H1 (cell line): ENCODE measurements around the gene BUB1B. TPM values are rescaled to one million over a fixed set of nuclear protein-coding genes. Genes with fewer than 3 reads are reported as not detected.

Source experiments
- CTCF ChIA-PET: fragments of 300-600 bp; sonication (Branson Sonifier 250); formaldehyde crosslinking; loops from one replicate; lab custom pipeline; 2021; ENCODE audit not compliant: partially characterized antibody; lab: Charles Lee
- POLR2A ChIA-PET: fragments of 300-600 bp; sonication (Branson Sonifier 250); formaldehyde crosslinking; loops from one replicate; lab custom pipeline; 2021; ENCODE audit warnings: inconsistent platforms; ENCODE audit not compliant: partially characterized antibody; lab: Charles Lee
- DNase-seq, 2 experiments: peaks; one replicate each; pipeline versions ENCODE4 v3.0.0 to v3.0.0-alpha.2; 2010 to 2022; ENCODE audit warnings: low spot score in 2 of 2, low read depth in 1 of 2, mixed read lengths in 1 of 2
- FAIRE-seq: peaks from 2 replicates; lab custom pipeline; 2011; peaks lifted over from hg19 to GRCh38; lab: Jason Lieb, UNC
- H2AFZ ChIP-seq: 2 replicates; pipeline ENCODE4 v1.8.1; 2012; ENCODE audit warnings: low read length, inconsistent platforms
- H2AK5ac ChIP-seq: 2 replicates; pipeline ENCODE4 v1.6.1; 2013; ENCODE audit warnings: low read depth, low read length
- H2BK120ac ChIP-seq: replicated peaks from 2 replicates; pipeline ENCODE3; 2013; ENCODE audit warnings: low read depth, low read length, inconsistent platforms
- H2BK12ac ChIP-seq: 2 replicates; pipeline ENCODE4 v1.6.1; 2013; ENCODE audit warnings: low read depth, low read length
- H2BK15ac ChIP-seq: 2 replicates; pipeline ENCODE4 v1.6.1; 2013; ENCODE audit warnings: low read length
- H2BK20ac ChIP-seq: 2 replicates; pipeline ENCODE4 v1.6.1; 2013; ENCODE audit warnings: low read length
- H2BK5ac ChIP-seq: 2 replicates; pipeline ENCODE4 v1.6.1; 2013; ENCODE audit warnings: low read depth, low read length
- H3K14ac ChIP-seq: 2 replicates; pipeline ENCODE4 v1.6.1; 2013; ENCODE audit warnings: inconsistent platforms; ENCODE audit not compliant: insufficient read length
- H3K18ac ChIP-seq: 2 replicates; pipeline ENCODE4 v1.6.1; 2013; ENCODE audit warnings: low read length; ENCODE audit errors: extremely low read depth
- H3K23ac ChIP-seq: 2 replicates; pipeline ENCODE4 v1.6.1; 2013; ENCODE audit warnings: inconsistent platforms; ENCODE audit not compliant: insufficient read length
- H3K23me2 ChIP-seq: 2 replicates; pipeline ENCODE4 v1.6.1; 2013; ENCODE audit warnings: low read depth, low read length
- H3K27ac ChIP-seq: 2 replicates; pipeline ENCODE4 v1.6.1; 2011; ENCODE audit warnings: low read depth, low read length, inconsistent platforms
- H3K27me3 ChIP-seq, 4 experiments: replicated peaks in 1 of 4; 1 replicate in 1 of 4; 2 replicates in 3 of 4; pipeline versions ENCODE4 v1.6.1 to v1.8.1; 2011 to 2013; ENCODE audit warnings: low read length in 3 of 4, mild to moderate bottlenecking in 3 of 4, inconsistent platforms in 2 of 4, mixed read lengths in 2 of 4, moderate library complexity in 1 of 4; ENCODE audit not compliant: control insufficient read depth in 3 of 4, insufficient read depth in 3 of 4; ENCODE audit errors: extremely low read depth in 1 of 4
- H3K36me3 ChIP-seq, 4 experiments: 2 replicates each; pipeline versions ENCODE4 v1.6.1 to v1.8.1; 2011 to 2013; ENCODE audit warnings: mild to moderate bottlenecking in 4 of 4, low read length in 3 of 4, moderate library complexity in 2 of 4, control low read depth in 1 of 4, inconsistent platforms in 1 of 4; ENCODE audit not compliant: insufficient read depth in 4 of 4, control insufficient read depth in 2 of 4
- H3K4ac ChIP-seq: replicated peaks from 2 replicates; pipeline ENCODE3; 2013; ENCODE audit warnings: low read length, low read depth, mixed read lengths, inconsistent platforms; ENCODE audit not compliant: insufficient read length
- H3K4me1 ChIP-seq, 4 experiments: replicated peaks in 1 of 4; 1 replicate in 1 of 4; 2 replicates in 3 of 4; pipeline versions ENCODE4 v1.6.1 to v1.8.1; 2011 to 2013; ENCODE audit warnings: low read length in 3 of 4, inconsistent platforms in 2 of 4, mixed read lengths in 1 of 4; ENCODE audit not compliant: insufficient read depth in 4 of 4, control insufficient read depth in 3 of 4
- H3K4me2 ChIP-seq, 2 experiments: 2 replicates each; pipeline versions ENCODE4 v1.6.1 to v1.8.1; 2011 to 2013; ENCODE audit warnings: low read depth in 2 of 2, low read length in 2 of 2, control low read depth in 1 of 2, inconsistent platforms in 1 of 2, mild to moderate bottlenecking in 1 of 2; ENCODE audit not compliant: insufficient read depth in 1 of 2
- H3K4me3 ChIP-seq, 4 experiments: fragments of 200-600, 300-600 bp in 1 of 4; sonication (generic), shearing (Covaris generic), sonication (Bioruptor Twin) in 1 of 4; 2 replicates each; pipeline versions ENCODE4 v1.5.1 to v1.8.1; 2011 to 2016; ENCODE audit warnings: low read length in 4 of 4, low read depth in 3 of 4, control low read depth in 2 of 4, inconsistent platforms in 2 of 4, mild to moderate bottlenecking in 2 of 4, mixed read lengths in 1 of 4, moderate library complexity in 1 of 4; ENCODE audit not compliant: insufficient read depth in 2 of 4; ENCODE audit errors: extremely low read depth in 1 of 4
- H3K56ac ChIP-seq: replicated peaks from 2 replicates; pipeline ENCODE3; 2013; ENCODE audit warnings: low read depth, mild to moderate bottlenecking, mixed read lengths, low read length, inconsistent platforms; ENCODE audit not compliant: insufficient read length
- H3K79me1 ChIP-seq: 2 replicates; pipeline ENCODE4 v1.6.1; 2013; ENCODE audit warnings: low read depth, low read length, control low read depth
- H3K79me2 ChIP-seq, 2 experiments: 2 replicates each; pipeline versions ENCODE4 v1.6.1 to v1.8.1; 2012 to 2013; ENCODE audit warnings: low read length in 2 of 2, mild to moderate bottlenecking in 2 of 2, inconsistent platforms in 1 of 2; ENCODE audit not compliant: insufficient read depth in 2 of 2, control insufficient read depth in 1 of 2
- H3K9ac ChIP-seq, 4 experiments: replicated peaks in 1 of 4; 1 replicate in 1 of 4; 2 replicates in 3 of 4; pipeline versions ENCODE4 v1.6.1 to v1.8.1; 2011 to 2013; ENCODE audit warnings: low read depth in 3 of 4, low read length in 3 of 4, control low read depth in 2 of 4, mild to moderate bottlenecking in 2 of 4, moderate library complexity in 2 of 4, inconsistent platforms in 1 of 4; ENCODE audit errors: extremely low read depth in 1 of 4
- H3K9me3 ChIP-seq, 2 experiments: 2 replicates each; pipeline versions ENCODE4 v1.6.1 to v1.8.1; 2012 to 2013; ENCODE audit warnings: mild to moderate bottlenecking in 2 of 2, moderate library complexity in 2 of 2, control low read depth in 1 of 2, inconsistent platforms in 1 of 2, low read depth in 1 of 2, low read length in 1 of 2, mixed read lengths in 1 of 2; ENCODE audit not compliant: insufficient read depth in 2 of 2
- H4K20me1 ChIP-seq, 2 experiments: replicated peaks in 1 of 2; 2 replicates each; pipeline versions ENCODE3 to v1.8.1; 2011 to 2013; ENCODE audit warnings: inconsistent platforms in 2 of 2, low read length in 2 of 2, mild to moderate bottlenecking in 1 of 2; ENCODE audit not compliant: insufficient read depth in 2 of 2, control insufficient read depth in 1 of 2
- H4K5ac ChIP-seq: 2 replicates; pipeline ENCODE4 v1.6.1; 2013; ENCODE audit warnings: low read length, low read depth, mixed read lengths, inconsistent platforms; ENCODE audit not compliant: insufficient read length
- H4K8ac ChIP-seq: 2 replicates; pipeline ENCODE4 v1.8.0; 2013; ENCODE audit warnings: mild to moderate bottlenecking, moderate library complexity, low read length, inconsistent platforms; ENCODE audit not compliant: insufficient read depth; ENCODE audit errors: extremely low read depth
- H4K91ac ChIP-seq: replicated peaks from 2 replicates; pipeline ENCODE3; 2013; ENCODE audit warnings: low read length, mixed read lengths, inconsistent platforms; ENCODE audit not compliant: insufficient read length
- BACH1 ChIP-seq: IDR thresholded peaks from 2 replicates; pipeline ENCODE4 v1.6.1; 2012; ENCODE audit warnings: low read length, improper control_type of control experiment
- CBX5 ChIP-seq: fragments of 300-800, 300-1000 bp; sonication (generic); IDR thresholded peaks from 2 replicates; pipeline ENCODE4 v1.7.1; 2016; ENCODE audit warnings: antibody characterized with exemption, low read length, low read depth
- CBX8 ChIP-seq: fragments of 300-800, 300-1000 bp; sonication (generic); IDR thresholded peaks from 2 replicates; pipeline ENCODE4 v1.7.1; 2016; ENCODE audit warnings: low read depth, low read length, borderline replicate concordance
- CHD2 ChIP-seq: IDR thresholded peaks from 2 replicates; pipeline ENCODE4 v1.6.1; 2012; ENCODE audit warnings: low read length, improper control_type of control experiment
- EGR1 ChIP-seq: IDR thresholded peaks from 2 replicates; pipeline ENCODE4 v1.6.1; 2011; ENCODE audit warnings: low read depth, low read length, borderline replicate concordance
- HDAC2 ChIP-seq, 2 experiments: fragments of 300-600 bp in 1 of 2; sonication (generic) in 1 of 2; IDR thresholded peaks; 2 replicates each; pipeline ENCODE4 v1.6.1; 2011 to 2012; ENCODE audit warnings: low read depth in 2 of 2, low read length in 2 of 2, mild to moderate bottlenecking in 2 of 2, moderate library complexity in 2 of 2, borderline replicate concordance in 1 of 2, inconsistent platforms in 1 of 2
- JUND ChIP-seq: IDR thresholded peaks from 2 replicates; pipeline ENCODE4 v1.6.1; 2011; ENCODE audit warnings: mild to moderate bottlenecking, improper control_type of control experiment, low read length
- KDM5A ChIP-seq: fragments of 200-600 bp; IDR thresholded peaks from 2 replicates; pipeline ENCODE4 v1.7.1; 2012; ENCODE audit warnings: mild to moderate bottlenecking, low read length, inconsistent platforms, mixed read lengths
- MAFK ChIP-seq: IDR thresholded peaks from 2 replicates; pipeline ENCODE4 v1.6.1; 2012; ENCODE audit warnings: low read depth, mild to moderate bottlenecking, improper control_type of control experiment, low read length
- RXRA ChIP-seq: IDR thresholded peaks from 2 replicates; pipeline ENCODE4 v1.6.1; 2011; ENCODE audit warnings: low read depth, mild to moderate bottlenecking, low read length, moderate library complexity; ENCODE audit not compliant: insufficient read depth
- SIN3A ChIP-seq, 2 experiments: IDR thresholded peaks in 1 of 2; conservative IDR thresholded peaks in 1 of 2; 2 replicates each; pipeline ENCODE4 v1.6.1; 2011 to 2012; ENCODE audit warnings: low read length in 2 of 2, improper control_type of control experiment in 1 of 2, low read depth in 1 of 2, mild to moderate bottlenecking in 1 of 2
- SUZ12 ChIP-seq: fragments of 200-600 bp; sonication (generic); IDR thresholded peaks from 2 replicates; pipeline ENCODE4 v1.6.1; 2012; ENCODE audit warnings: mild to moderate bottlenecking, inconsistent platforms, low read length, moderate library complexity, mixed read lengths
- TBP ChIP-seq: IDR thresholded peaks from 2 replicates; pipeline ENCODE4 v1.6.1; 2011; ENCODE audit warnings: low read depth, low read length, improper control_type of control experiment
- YY1 ChIP-seq: IDR thresholded peaks from 2 replicates; pipeline ENCODE4 v1.6.1; 2011; ENCODE audit warnings: low read depth, mild to moderate bottlenecking, low read length
- WGBS, 2 experiments: shearing (Covaris generic) in 1 of 2; methylation state at CpG; one replicate each; pipeline versions ENCODE4 v1.1.6 to v1.1.7; 2013 to 2015; ENCODE audit warnings: low lambda C conversion rate in 2 of 2, mixed read lengths in 2 of 2, inconsistent platforms in 1 of 2, low coverage in 1 of 2, missing lambda C conversion rate in 1 of 2; ENCODE audit not compliant: insufficient replicate concordance in 2 of 2, insufficient coverage in 1 of 2, insufficient read length in 1 of 2; ENCODE audit errors: extremely low coverage in 1 of 2, missing lambda C conversion rate in 1 of 2; 5-methylcytosine and 5-hydroxymethylcytosine counted together
- polyA plus RNA-seq, 7 experiments: library from polyadenylated mRNA; depleted of rRNA in 3 of 7; stranded (reverse) in 5 of 7; unstranded in 2 of 7; fragments of >200 nt in 5 of 7; fragments of 200-250 nt in 2 of 7; gene quantifications; 1 replicate in 5 of 7; 2 replicates in 1 of 7; 4 replicates in 1 of 7; pipeline versions ENCODE4 v1.2.1 to v1.2.3, GENCODE V29; 2011 to 2013; ENCODE audit warnings: missing spikeins in 2 of 7, mixed read lengths in 2 of 7
- total RNA-seq: library from RNA; stranded (reverse); fragmentation: NEBNext Ultra II Directional; extraction: Animal tissue kit (Norgen Biotek cat#: 25700); gene quantifications from 2 replicates; pipeline ENCODE4 v1.2.1, GENCODE V29; 2021

The BUB1B gene
- total and polyA plus RNA-seq, 2 of the 8 experiments (the other 6 are each of a cell fraction or from before 2014, with no cell fraction given), result 48.9 to 144 TPM

DNA sequence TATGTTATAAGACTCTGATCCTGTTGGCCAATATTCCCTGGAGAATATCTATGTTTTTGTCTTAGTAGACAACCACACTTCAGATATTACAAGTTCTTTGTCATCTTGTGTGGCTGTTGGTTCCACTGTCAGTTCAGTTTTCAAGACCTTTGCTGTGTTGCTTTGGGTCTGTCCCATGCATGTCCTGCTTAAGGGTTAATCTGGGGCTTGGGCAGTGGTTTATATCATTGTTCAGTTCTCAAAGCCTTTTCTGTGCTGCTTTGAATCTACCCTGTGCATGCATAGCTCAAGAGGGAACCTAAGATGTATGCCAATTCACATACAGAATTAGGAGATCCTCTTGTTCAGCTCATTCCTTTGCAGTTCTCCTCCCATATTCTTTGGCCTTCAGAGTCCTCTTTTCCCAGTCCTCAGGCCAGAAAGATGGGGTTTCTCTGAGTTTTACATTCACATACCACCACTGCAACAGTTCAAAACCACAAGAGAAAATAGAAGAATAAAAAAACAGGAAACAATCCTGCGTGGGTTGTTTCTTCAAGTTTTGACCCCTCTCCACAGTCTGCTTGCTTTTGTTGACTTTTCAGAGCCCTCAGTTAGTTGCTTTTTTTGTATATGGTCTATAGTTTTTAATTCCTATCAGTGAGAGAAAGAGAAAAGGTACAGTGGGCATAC, 21.6 kb downstream of the BUB1B start:
- 95% methylated on average over 1 of the region's 1 CpG; no CpG with 5 or more reads in 1 of the 2 experiments for WGBS, 2 experiments
- no peak overlapping the region for H2AFZ ChIP-seq
- H3K4me1 ChIP-seq, result no peaks in the 10 kb centered on the region
- ChIA-PET POLR2A (no interaction called here), CTCF (interaction anchor here (0.9 kb wide), 1 partner anchor 15 kb away, joined by 3 read pairs; no protein-coding TSS in a partner anchor)
- no peak overlapping the region for H2BK20ac ChIP-seq
- peaks cover 1 to 3% of the 10 kb centered on the region in 2 experiments for H4K20me1 ChIP-seq
- H3K4ac ChIP-seq, result no peak overlapping the region
- no peak overlapping the region for H3K56ac ChIP-seq
- no peak overlapping the region for H2AK5ac ChIP-seq
- H3K23me2 ChIP-seq, result peaks cover 2% of the 10 kb centered on the region; the same call in 1 of the 2 replicates
- peaks cover 15 to 70% (median 43%) of the 10 kb centered on the region in 4 experiments for H3K36me3 ChIP-seq
- no peak overlapping the region for H2BK120ac ChIP-seq
- H3K79me1 ChIP-seq, result peaks cover 2% of the 10 kb centered on the region; the same call in 1 of the 2 replicates
- H2BK5ac ChIP-seq, result no peak overlapping the region
- no peak overlapping the region for H3K18ac ChIP-seq
- FAIRE-seq (no peak), DNase-seq (no peak)
- H4K8ac ChIP-seq, result no peak overlapping the region
- H3K9me3 ChIP-seq, result no peaks in the 10 kb centered on the region
- no peak overlapping the region for H2BK12ac ChIP-seq
- H3K9ac ChIP-seq, result no peak overlapping the region
- H3K4me2 ChIP-seq, result no peak overlapping the region
- H3K14ac ChIP-seq, result no peak overlapping the region
- H3K4me3 ChIP-seq, result no peak overlapping the region
- no peaks in the 10 kb centered on the region for H3K27me3 ChIP-seq
- peaks cover 0 to 15% of the 10 kb centered on the region in 2 experiments; a peak in 2 of 4 replicates for H3K79me2 ChIP-seq
- no peak overlapping the region for H4K5ac ChIP-seq
- H4K91ac ChIP-seq, result no peak overlapping the region
- no peak overlapping the region for H3K27ac ChIP-seq
- H2BK15ac ChIP-seq, result no peak overlapping the region
- H3K23ac ChIP-seq, result no peak overlapping the region
- TF ChIP-seq CBX5 (no peak), RXRA (no peak), TBP (no peak), SUZ12 (no peak), JUND (no peak), EGR1 (no peak), KDM5A (no peak), YY1 (no peak), BACH1 (no peak), SIN3A (conservative IDR thresholded peaks at IDR 0.05 in 1 of 2, IDR thresholded peaks at IDR 0.05 in 1 of 2; ENCODE audit: low read depth in 1 of 2, low read length in 2 of 2) (no peak), HDAC2 (IDR thresholded peaks at IDR 0.05; ENCODE audit: borderline replicate concordance in 1 of 2, low read depth in 2 of 2, low read length in 2 of 2) (no peak), MAFK (no peak), CHD2 (no peak), CBX8 (no peak)
